SK-N-SH (cell line): ENCODE data around the gene ATF3. TPM values are rescaled to one million over a fixed set of nuclear protein-coding genes. Genes with fewer than 3 reads are reported as not detected.
A peak's percentile ranks its signal among the peaks of the same experiment; 100 is the strongest.

Experiments used
- CTCF ChIA-PET: fragments of 300-600, 350-600 bp; formaldehyde crosslinking; extraction: SDS; loops from one replicate; lab custom pipeline; 2021; lab: Yijun Ruan, JAX
- POLR2A ChIA-PET: fragments of 350-600 bp; sonication (Branson Sonifier 250); formaldehyde crosslinking; extraction: SDS; loops from one replicate; lab custom pipeline; 2020; ENCODE audit warnings: antibody characterized with exemption, inconsistent platforms; lab: Yijun Ruan, JAX
- DNase-seq: peaks from one replicate; pipeline ENCODE4 v3.0.0; 2012
- H2AFZ ChIP-seq: fragments of 200-600 bp; sonication (generic); 2 replicates; pipeline ENCODE4 v1.8.1; 2016; ENCODE audit warnings: antibody characterized with exemption, mild to moderate bottlenecking, low read depth
- H3F3A ChIP-seq: fragments of 200-600 bp; sonication (generic); replicated peaks from 2 replicates; pipeline ENCODE3; 2016; ENCODE audit warnings: antibody characterized with exemption, mild to moderate bottlenecking; ENCODE audit not compliant: insufficient read depth
- H3K27ac ChIP-seq, 2 experiments: fragments of 200-500 bp in 1 of 2; fragments of 200-600 bp in 1 of 2; sonication (Bioruptor generic) in 1 of 2; sonication (generic), shearing (Covaris generic) in 1 of 2; 2 replicates each; pipeline versions ENCODE4 v1.5.1 to v1.6.1; 2014 to 2016; ENCODE audit warnings: low read depth in 2 of 2, inconsistent platforms in 1 of 2, low read length in 1 of 2, mild to moderate bottlenecking in 1 of 2, mixed read lengths in 1 of 2
- H3K27me3 ChIP-seq: fragments of 200-600 bp; sonication (generic), shearing (Covaris generic); 2 replicates; pipeline ENCODE4 v1.6.1; 2016; ENCODE audit warnings: mixed run types; ENCODE audit not compliant: insufficient read depth
- H3K36me3 ChIP-seq, 2 experiments: fragments of 200-500 bp in 1 of 2; fragments of 200-600 bp in 1 of 2; sonication (Bioruptor generic) in 1 of 2; sonication (generic) in 1 of 2; replicated peaks in 1 of 2; 2 replicates each; pipeline versions ENCODE3 to v1.5.1; 2014 to 2016; ENCODE audit warnings: low read length in 1 of 2, mild to moderate bottlenecking in 1 of 2; ENCODE audit not compliant: insufficient read depth in 2 of 2, control insufficient read depth in 1 of 2
- H3K4me1 ChIP-seq, 2 experiments: fragments of 200-500 bp in 1 of 2; fragments of 200-600 bp in 1 of 2; sonication (Bioruptor generic) in 1 of 2; sonication (generic), shearing (Covaris generic) in 1 of 2; 2 replicates each; pipeline versions ENCODE4 v1.5.1 to v1.6.1; 2014 to 2016; ENCODE audit warnings: low read depth in 1 of 2, low read length in 1 of 2, mixed run types in 1 of 2; ENCODE audit not compliant: insufficient read depth in 2 of 2, control insufficient read depth in 1 of 2
- H3K4me2 ChIP-seq: fragments of 200-600 bp; sonication (generic), shearing (Covaris generic); 2 replicates; pipeline ENCODE4 v1.6.1; 2017; ENCODE audit warnings: mixed run types
- H3K4me3 ChIP-seq, 2 experiments: fragments of 200-500 bp in 1 of 2; fragments of 200-600 bp in 1 of 2; sonication (Bioruptor generic) in 1 of 2; sonication (generic), shearing (Covaris generic) in 1 of 2; 2 replicates each; pipeline versions ENCODE4 v1.5.1 to v1.8.1; 2014 to 2016; ENCODE audit warnings: low read depth in 2 of 2, inconsistent platforms in 1 of 2, low read length in 1 of 2, mild to moderate bottlenecking in 1 of 2, mixed read lengths in 1 of 2, moderate library complexity in 1 of 2
- H3K79me2 ChIP-seq: fragments of 200-600 bp; sonication (generic); 2 replicates; pipeline ENCODE4 v1.8.1; 2017; ENCODE audit warnings: mild to moderate bottlenecking; ENCODE audit not compliant: insufficient read depth
- H3K9ac ChIP-seq: fragments of 200-600 bp; sonication (generic); 2 replicates; pipeline ENCODE4 v1.6.1; 2017; ENCODE audit warnings: mixed run types
- H3K9me2 ChIP-seq: fragments of 200-600 bp; sonication (generic); 2 replicates; pipeline ENCODE4 v1.6.1; 2017; ENCODE audit warnings: mixed run types
- H3K9me3 ChIP-seq: fragments of 200-600 bp; sonication (generic); 2 replicates; pipeline ENCODE4 v1.6.1; 2017; ENCODE audit warnings: mixed run types, mild to moderate bottlenecking, moderate library complexity
- H4K20me1 ChIP-seq: fragments of 200-600 bp; sonication (generic); 2 replicates; pipeline ENCODE4 v1.6.1; 2017; ENCODE audit warnings: mild to moderate bottlenecking, mixed run types; ENCODE audit not compliant: insufficient read depth
- CHD2 ChIP-seq: fragments of 150-350 bp; IDR thresholded peaks from 2 replicates; pipeline ENCODE4 v1.6.1; 2018; ENCODE audit warnings: low read length; ENCODE audit not compliant: partially characterized antibody
- CTCF ChIP-seq: fragments of 200-600 bp; sonication (generic); IDR thresholded peaks from 2 replicates; pipeline ENCODE4 v1.6.1; 2017; ENCODE audit warnings: antibody characterized with exemption, mild to moderate bottlenecking, moderate library complexity
- ELF1 ChIP-seq: IDR thresholded peaks from 2 replicates; pipeline ENCODE4 v1.4.0; 2012
- EP300 ChIP-seq, 2 experiments: IDR thresholded peaks; 2 replicates each; pipeline versions ENCODE4 v1.4.0 to v1.6.1; 2012; ENCODE audit warnings: borderline replicate concordance in 1 of 2, low read depth in 1 of 2, low read length in 1 of 2
- EZH2phosphoT487 ChIP-seq: fragments of 200-600 bp; sonication (generic); IDR thresholded peaks from 2 replicates; pipeline ENCODE4 v1.6.1; 2017; ENCODE audit warnings: low read depth, mixed run types, mild to moderate bottlenecking, antibody characterized with exemption, moderate library complexity, borderline replicate concordance
- FOSL2 ChIP-seq: IDR thresholded peaks from 2 replicates; pipeline ENCODE4 v1.4.0; 2012; ENCODE audit warnings: low read depth, mild to moderate bottlenecking, moderate library complexity, borderline replicate concordance
- FOXJ3 ChIP-seq: sonication (generic); formaldehyde crosslinking; IDR thresholded peaks from 2 replicates; pipeline ENCODE4 v1.5.1; 2020; ENCODE audit warnings: mild to moderate bottlenecking, missing genetic modification reagents
- FOXM1 ChIP-seq: IDR thresholded peaks from 2 replicates; pipeline ENCODE4 v1.4.0; 2012; ENCODE audit warnings: low read depth, mild to moderate bottlenecking
- GATA2 ChIP-seq: sonication (generic); formaldehyde crosslinking; IDR thresholded peaks from 2 replicates; pipeline ENCODE4 v1.5.0; 2020; ENCODE audit warnings: mild to moderate bottlenecking, missing genetic modification reagents
- IRF3 ChIP-seq: fragments of 150-350 bp; IDR thresholded peaks from 2 replicates; pipeline ENCODE4 v1.6.1; 2016; ENCODE audit warnings: mild to moderate bottlenecking, low read depth, low read length
- MEF2A ChIP-seq: IDR thresholded peaks from 2 replicates; pipeline ENCODE4 v1.4.0; 2012; ENCODE audit warnings: low read depth, borderline replicate concordance
- MXI1 ChIP-seq: IDR thresholded peaks from 2 replicates; pipeline ENCODE4 v1.6.1; 2012; ENCODE audit warnings: mild to moderate bottlenecking, low read depth, low read length, improper control_type of control experiment
- NFIC ChIP-seq: IDR thresholded peaks from 2 replicates; pipeline ENCODE4 v1.4.0; 2012; ENCODE audit warnings: borderline replicate concordance
- NRF1 ChIP-seq: IDR thresholded peaks from 2 replicates; pipeline ENCODE4 v1.6.1; 2012; ENCODE audit warnings: low read depth, mild to moderate bottlenecking, low read length
- PBX3 ChIP-seq: IDR thresholded peaks from 2 replicates; pipeline ENCODE4; 2012
- POLR2AphosphoS5 ChIP-seq: IDR thresholded peaks from 2 replicates; pipeline ENCODE4 v1.6.1; 2012; ENCODE audit warnings: low read depth, low read length
- RAD21 ChIP-seq: IDR thresholded peaks from 2 replicates; pipeline ENCODE4 v1.6.1; 2012; ENCODE audit warnings: mild to moderate bottlenecking, low read length
- RCOR1 ChIP-seq: fragments of 150-350 bp; IDR thresholded peaks from 2 replicates; pipeline ENCODE4 v1.6.1; 2017; ENCODE audit warnings: antibody characterized with exemption, low read length
- RFX5 ChIP-seq: IDR thresholded peaks from 2 replicates; pipeline ENCODE4 v1.6.1; 2012; ENCODE audit warnings: mild to moderate bottlenecking, improper control_type of control experiment, low read length
- SIN3A ChIP-seq: IDR thresholded peaks from 2 replicates; pipeline ENCODE4 v1.6.1; 2012; ENCODE audit warnings: low read depth, mild to moderate bottlenecking, low read length, moderate library complexity, borderline replicate concordance
- SMC3 ChIP-seq: IDR thresholded peaks from 2 replicates; pipeline ENCODE4 v1.6.1; 2012; ENCODE audit warnings: low read depth, low read length, improper control_type of control experiment
- TAF1 ChIP-seq: IDR thresholded peaks from 2 replicates; pipeline ENCODE4 v1.6.1; 2012; ENCODE audit warnings: low read depth, mild to moderate bottlenecking, low read length, moderate library complexity, borderline replicate concordance
- TCF12 ChIP-seq: IDR thresholded peaks from 2 replicates; pipeline ENCODE4 v1.4.0; 2012
- TEAD4 ChIP-seq: IDR thresholded peaks from 2 replicates; pipeline ENCODE4 v1.4.0; 2012; ENCODE audit warnings: mild to moderate bottlenecking, borderline replicate concordance; ENCODE audit not compliant: insufficient read depth
- USF1 ChIP-seq: IDR thresholded peaks from 2 replicates; pipeline ENCODE4 v1.4.0; 2012; ENCODE audit warnings: low read depth, borderline replicate concordance
- USF2 ChIP-seq: fragments of 150-350 bp; IDR thresholded peaks from 2 replicates; pipeline ENCODE4 v1.6.1; 2017; ENCODE audit warnings: antibody characterized with exemption, low read length, low read depth, borderline replicate concordance
- YY1 ChIP-seq: IDR thresholded peaks from 2 replicates; pipeline ENCODE4 v1.4.0; 2012; ENCODE audit warnings: low read depth, mild to moderate bottlenecking
- WGBS: methylation state at CpG from one replicate; pipeline ENCODE4 v1.1.6; 2017; ENCODE audit warnings: low lambda C conversion rate; 5-methylcytosine and 5-hydroxymethylcytosine counted together
- polyA plus RNA-seq, 3 experiments: library from polyadenylated mRNA; depleted of rRNA; stranded (reverse); fragments of >200 nt; gene quantifications; 2 replicates each; pipeline ENCODE4 v1.2.3, GENCODE V29; 2012

ATF3 gene
- polyA plus RNA-seq, 1 of the 3 experiments (the other 2 are of a cell fraction) = 29.7 TPM

- CTCF ChIA-PET = interaction anchor here (1.3 to 2.6 kb wide), 4 partner anchors 11 to 105 kb away, joined by 3 to 13 read pairs (median 4); partner anchors contain the start of gene ATF3
- no peak for TF ChIP-seq ELF1
- TF ChIP-seq IRF3 = no peak
- no peak for TF ChIP-seq RFX5
- peak; percentile 51; the same call in 1 of the 2 replicates for TF ChIP-seq NFIC
- no peak; the same call in 1 of the 2 replicates for TF ChIP-seq PBX3
- no peak for TF ChIP-seq SMC3
- TF ChIP-seq GATA2 = no peak
- no peak for TF ChIP-seq MXI1
- peak; percentile 36; the same call in 1 of the 2 replicates for TF ChIP-seq POLR2AphosphoS5
- TF ChIP-seq EP300 (IDR thresholded peaks at IDR 0.05; ENCODE audit: borderline replicate concordance in 1 of 2, low read depth in 1 of 2, low read length in 1 of 2) = peak in 1 of 2 experiments; percentile 66; a peak in 2 of 4 replicates
- TF ChIP-seq TAF1 = no peak
- TF ChIP-seq CTCF = peak; percentile 68
- no peak for TF ChIP-seq NRF1
- TF ChIP-seq RCOR1 = no peak
- peak; percentile 93 for TF ChIP-seq FOSL2
- TF ChIP-seq TCF12 = peak; percentile 82
- TF ChIP-seq USF2 = no peak
- 0 out of 2 replicates have a peak, but pooled peaks have one; percentile 3 for TF ChIP-seq RAD21
- TF ChIP-seq MEF2A = peak; percentile 73; the same call in 1 of the 2 replicates
- 0 out of 2 replicates have a peak, but pooled peaks have one; percentile 35 for TF ChIP-seq FOXM1
- TF ChIP-seq SIN3A = 0 out of 2 replicates have a peak, but pooled peaks have one; percentile 37
- no peak for TF ChIP-seq FOXJ3 (CRISPR knock-in tag)
- TF ChIP-seq CHD2 = no peak
- TF ChIP-seq YY1 = peak; percentile 57; the same call in 1 of the 2 replicates
- TF ChIP-seq EZH2phosphoT487 = no peak
- TF ChIP-seq USF1 = no peak
- peak; percentile 81 for TF ChIP-seq TEAD4
Observed at GRCh38 chr1:212595787-212596714, 12.5 kb upstream of the ATF3 start.

More at GRCh38 chr1:212595787-212596714, 12.5 kb upstream of the ATF3 start:
- no peaks in the 10 kb centered on the region for H4K20me1 ChIP-seq
- H3K9ac ChIP-seq = peak overlapping the region; percentile 71
- peak overlapping the region; percentile 78 to 86 for H3K27ac ChIP-seq
- DNase-seq = no peak
- H3K9me3 ChIP-seq = no peaks in the 10 kb centered on the region
- H3F3A ChIP-seq = peaks cover 8% of the 10 kb centered on the region
- WGBS = 34% methylated on average over 8 of the region's 8 CpGs
- peak overlapping the region; percentile 7 to 22; a peak in 3 of 4 replicates for H3K4me3 ChIP-seq
- peak overlapping the region; percentile 54 for H3K4me2 ChIP-seq
- peak overlapping the region; percentile 64 for H2AFZ ChIP-seq
- H3K36me3 ChIP-seq = no peaks in the 10 kb centered on the region
- H3K9me2 ChIP-seq = no peaks in the 10 kb centered on the region
- no peaks in the 10 kb centered on the region; the same call in 1 of the 2 replicates for H3K27me3 ChIP-seq
- H3K4me1 ChIP-seq = peaks cover 6 to 27% of the 10 kb centered on the region in 2 experiments; a peak in 3 of 4 replicates
- POLR2A ChIA-PET = no interaction called here
- no peaks in the 10 kb centered on the region for H3K79me2 ChIP-seq
